GM18498 (cell line): ENCODE results near the gene CD79A.

Experiments
- ATAC-seq: cut with Tn5 transposase; IDR thresholded peaks from one replicate; pipeline ENCODE4 v1.9.1; 2021; ENCODE audit warnings: mild to moderate bottlenecking, moderate library complexity; ENCODE audit not compliant: unreplicated experiment

The CD79A gene

GRCh38 chr19:41929536-41930071 is 52.5 kb downstream of the CD79A start:
- ATAC-seq, result no peak

DNA sequence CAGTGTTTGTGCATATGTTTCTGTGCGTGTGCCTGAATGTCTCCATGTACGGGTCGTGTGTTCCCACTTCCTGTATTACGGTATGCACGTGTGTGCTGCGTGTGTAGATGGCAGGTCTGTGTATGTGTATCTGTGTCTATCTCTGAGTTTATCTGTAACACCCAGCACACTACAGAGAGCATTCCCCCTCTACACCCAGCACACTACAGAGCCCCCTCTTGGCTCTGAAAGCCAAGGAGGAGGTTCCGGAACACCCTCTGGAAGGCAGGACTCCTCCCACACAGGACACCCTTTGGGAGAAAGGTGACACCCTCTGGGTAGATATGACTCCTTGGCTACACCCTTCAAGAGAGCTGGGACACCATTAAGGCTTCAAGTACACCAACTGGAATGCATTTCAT is 53.2 kb downstream of the CD79A start:
- ATAC-seq, result no peak
